Activated naive CD8-positive, alpha-beta T cell treated with anti-CD3 and anti-CD28 coated beads for 36 hours (primary cell): ENCODE results near the gene CD226. TPM values are rescaled to one million over a fixed set of nuclear protein-coding genes. Genes with fewer than 3 reads are reported as not detected.

ENCODE experiments used
- DNase-seq: peaks from one replicate; pipeline ENCODE4 v3.0.0; 2021
- H3K27ac Mint-ChIP-seq: one replicate; pipeline ENCODE4 v1.8.0; 2022; ENCODE audit warnings: mild to moderate bottlenecking, moderate library complexity, mixed read lengths
- H3K27me3 Mint-ChIP-seq: one replicate; pipeline ENCODE4 v1.8.0; 2022; ENCODE audit warnings: mild to moderate bottlenecking, mixed read lengths
- H3K36me3 Mint-ChIP-seq: one replicate; pipeline ENCODE4 v1.8.0; 2021; ENCODE audit warnings: mild to moderate bottlenecking, mixed read lengths
- H3K4me1 Mint-ChIP-seq: one replicate; pipeline ENCODE4 v1.8.0; 2021; ENCODE audit warnings: mixed read lengths
- H3K4me3 Mint-ChIP-seq: one replicate; pipeline ENCODE4 v1.8.0; 2022; ENCODE audit warnings: mild to moderate bottlenecking, moderate library complexity, mixed read lengths
- H3K9me3 Mint-ChIP-seq: one replicate; pipeline ENCODE4 v1.8.0; 2022; ENCODE audit warnings: mixed read lengths
- total RNA-seq, 2 experiments: library from RNA; stranded (reverse); gene quantifications; one replicate each; pipeline ENCODE4 v1.2.3, GENCODE V29; 2021

CD226 gene
- total RNA-seq, 2 experiments from 2014 or later, result 57.2 to 57.7 TPM

DNA sequence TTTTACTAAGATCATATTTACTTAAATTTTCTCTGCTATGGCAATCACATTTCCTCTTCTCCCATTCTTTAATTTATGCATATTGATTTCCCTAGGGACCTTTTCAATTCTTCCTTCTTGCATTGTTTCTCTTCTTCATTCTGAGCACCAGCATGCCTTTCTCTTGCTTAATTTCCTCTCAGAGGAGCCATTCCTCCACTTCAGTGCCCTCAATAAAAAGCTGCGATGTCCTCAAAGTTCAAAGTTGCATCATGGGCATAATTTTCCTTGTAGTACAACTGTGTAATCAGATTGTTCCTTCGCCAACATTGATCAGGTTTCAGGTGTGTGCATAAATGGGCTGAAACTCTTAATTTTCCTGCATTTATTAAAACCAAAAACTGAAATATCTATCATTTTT, 21.8 kb upstream of the CD226 start:
- Mint-ChIP-seq H3K27me3 (no peaks in the 10 kb centered on the region), H3K4me3 (no peak overlapping the region)

DNA sequence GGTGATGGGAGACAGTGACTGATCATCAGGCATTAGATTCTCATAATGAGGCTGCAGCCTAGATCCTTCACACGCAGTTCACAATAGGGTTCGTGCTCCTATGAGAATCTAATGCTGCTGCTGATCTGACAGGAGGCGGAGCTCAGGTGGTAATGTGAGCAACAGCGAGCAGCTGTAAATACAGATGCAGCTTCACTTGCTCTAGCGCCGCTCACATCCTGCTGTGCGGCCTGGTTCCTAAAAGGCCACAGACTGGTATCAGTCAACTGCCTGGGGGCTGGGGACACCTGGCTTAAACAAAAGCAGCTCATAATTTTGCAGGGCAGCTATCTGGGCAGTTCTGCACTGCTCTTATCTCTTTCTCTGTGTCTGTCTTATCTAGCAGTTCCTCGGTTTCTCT, 20.4 kb upstream of the CD226 start:
- Mint-ChIP-seq H3K4me1 (peaks cover 19% of the 10 kb centered on the region), H3K36me3 (peaks cover 10% of the 10 kb centered on the region), H3K27ac (no peak overlapping the region), H3K9me3 (peaks cover 11% of the 10 kb centered on the region), H3K27me3 (no peaks in the 10 kb centered on the region), H3K4me3 (no peak overlapping the region)
- DNase-seq, result peak; percentile 32

More for the DNA sequence above, 21.8 kb upstream of the CD226 start:
- peaks cover 19% of the 10 kb centered on the region for H3K4me1 Mint-ChIP-seq
- peaks cover 8% of the 10 kb centered on the region for H3K36me3 Mint-ChIP-seq
- DNase-seq, result no peak
- H3K9me3 Mint-ChIP-seq, result peaks cover 12% of the 10 kb centered on the region
- H3K27ac Mint-ChIP-seq, result no peak overlapping the region

DNA sequence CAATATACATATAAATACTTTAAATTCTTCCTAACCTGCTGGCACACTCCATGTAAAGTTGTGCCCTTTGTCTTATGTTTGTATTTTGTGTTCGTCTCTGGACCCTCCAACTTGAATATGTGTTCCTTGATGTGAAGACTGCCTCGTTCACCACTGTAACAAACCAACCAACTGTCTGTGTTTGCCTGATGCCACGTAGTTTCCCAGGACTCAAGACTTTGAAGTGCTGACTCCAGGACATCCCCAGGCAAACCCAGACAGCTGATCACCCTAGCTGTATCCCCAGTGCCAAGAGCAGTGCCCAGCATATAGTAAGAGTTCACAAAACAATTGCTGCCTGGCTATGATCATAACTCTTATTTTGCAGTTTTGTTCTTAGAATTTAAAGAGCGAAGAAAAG, 15.5 kb upstream of the CD226 start:
- H3K4me1 Mint-ChIP-seq, result peaks cover 26% of the 10 kb centered on the region
- peaks cover 7% of the 10 kb centered on the region for H3K36me3 Mint-ChIP-seq
- DNase-seq, result no peak
- peaks cover 3% of the 10 kb centered on the region for H3K9me3 Mint-ChIP-seq
- no peaks in the 10 kb centered on the region for H3K27me3 Mint-ChIP-seq
- H3K27ac Mint-ChIP-seq, result no peak overlapping the region
- no peak overlapping the region for H3K4me3 Mint-ChIP-seq

DNA sequence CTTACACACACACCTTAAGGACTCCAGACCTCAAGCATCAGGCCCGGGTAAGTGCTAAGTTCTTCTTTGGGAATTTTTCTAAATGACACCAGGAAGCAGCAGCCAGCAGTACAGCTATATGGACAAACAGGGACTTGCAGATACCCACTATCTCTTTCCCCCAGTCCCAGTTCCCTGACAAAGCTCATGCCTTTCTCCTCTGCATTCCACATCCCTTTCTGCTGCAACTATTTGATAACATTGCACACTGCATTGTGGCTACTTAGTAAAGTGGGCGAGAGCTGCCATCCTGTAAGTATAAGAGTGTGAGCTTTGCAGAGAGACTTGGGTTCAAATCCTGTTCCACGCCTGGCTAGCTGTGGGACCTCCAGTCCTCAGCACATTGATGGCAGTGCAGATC, 14.0 kb upstream of the CD226 start:
- Mint-ChIP-seq H3K27ac (no peak overlapping the region), H3K9me3 (peaks cover 3% of the 10 kb centered on the region), H3K4me3 (no peak overlapping the region), H3K4me1 (peaks cover 12% of the 10 kb centered on the region), H3K27me3 (no peaks in the 10 kb centered on the region), H3K36me3 (peaks cover 10% of the 10 kb centered on the region)
- DNase-seq, result no peak

- peaks cover 21% of the 10 kb centered on the region for H3K4me1 Mint-ChIP-seq
- H3K27ac Mint-ChIP-seq, result peak overlapping the region; percentile 77
- peaks cover 12% of the 10 kb centered on the region for H3K36me3 Mint-ChIP-seq
- no peaks in the 10 kb centered on the region for H3K27me3 Mint-ChIP-seq
- H3K4me3 Mint-ChIP-seq, result peak overlapping the region; percentile 8
- no peaks in the 10 kb centered on the region for H3K9me3 Mint-ChIP-seq
- DNase-seq, result peak; percentile 34
Measured at GRCh38 chr18:69958422-69958821, 10.7 kb upstream of the CD226 start.

- peaks cover 2% of the 10 kb centered on the region for H3K9me3 Mint-ChIP-seq
- H3K27ac Mint-ChIP-seq, result peak overlapping the region; percentile 77
- DNase-seq, result no peak
- no peak overlapping the region for H3K4me3 Mint-ChIP-seq
- H3K27me3 Mint-ChIP-seq, result no peaks in the 10 kb centered on the region
- H3K4me1 Mint-ChIP-seq, result peaks cover 21% of the 10 kb centered on the region
- peaks cover 16% of the 10 kb centered on the region for H3K36me3 Mint-ChIP-seq
Measured at GRCh38 chr18:69957747-69958146, 10.1 kb upstream of the CD226 start.

GRCh38 chr18:69956665-69957620, 9.3 kb upstream of the CD226 start:
- H3K36me3 Mint-ChIP-seq, result peaks cover 18% of the 10 kb centered on the region
- no peaks in the 10 kb centered on the region for H3K27me3 Mint-ChIP-seq
- H3K9me3 Mint-ChIP-seq, result peaks cover 4% of the 10 kb centered on the region
- no peak overlapping the region for H3K4me3 Mint-ChIP-seq
- H3K27ac Mint-ChIP-seq, result no peak overlapping the region
- DNase-seq, result no peak
- H3K4me1 Mint-ChIP-seq, result peaks cover 21% of the 10 kb centered on the region

DNA sequence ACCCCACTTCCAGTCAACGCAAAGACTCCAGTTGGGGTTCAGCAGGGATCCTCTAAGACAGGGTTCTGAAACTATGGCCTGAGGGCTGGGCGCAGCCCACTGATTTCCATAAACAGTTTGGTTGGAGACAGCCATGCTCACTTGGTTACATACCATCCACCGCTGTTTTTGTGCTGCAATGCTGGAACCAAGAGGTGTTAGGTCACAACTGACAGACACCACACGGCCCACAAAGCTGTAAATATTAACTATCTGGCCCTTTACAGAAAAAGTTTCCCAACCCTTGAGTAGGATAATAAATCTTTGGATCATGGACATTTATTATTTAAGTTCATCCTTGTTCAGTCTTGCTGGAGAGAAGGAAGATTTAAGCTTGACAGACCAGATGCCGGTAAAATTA, 8.4 kb upstream of the CD226 start:
- H3K27me3 Mint-ChIP-seq, result no peaks in the 10 kb centered on the region
- no peak overlapping the region for H3K4me3 Mint-ChIP-seq
- peaks cover 9% of the 10 kb centered on the region for H3K9me3 Mint-ChIP-seq
- H3K36me3 Mint-ChIP-seq, result peaks cover 25% of the 10 kb centered on the region
- no peak overlapping the region for H3K27ac Mint-ChIP-seq
- DNase-seq, result no peak
- H3K4me1 Mint-ChIP-seq, result peaks cover 26% of the 10 kb centered on the region

DNA sequence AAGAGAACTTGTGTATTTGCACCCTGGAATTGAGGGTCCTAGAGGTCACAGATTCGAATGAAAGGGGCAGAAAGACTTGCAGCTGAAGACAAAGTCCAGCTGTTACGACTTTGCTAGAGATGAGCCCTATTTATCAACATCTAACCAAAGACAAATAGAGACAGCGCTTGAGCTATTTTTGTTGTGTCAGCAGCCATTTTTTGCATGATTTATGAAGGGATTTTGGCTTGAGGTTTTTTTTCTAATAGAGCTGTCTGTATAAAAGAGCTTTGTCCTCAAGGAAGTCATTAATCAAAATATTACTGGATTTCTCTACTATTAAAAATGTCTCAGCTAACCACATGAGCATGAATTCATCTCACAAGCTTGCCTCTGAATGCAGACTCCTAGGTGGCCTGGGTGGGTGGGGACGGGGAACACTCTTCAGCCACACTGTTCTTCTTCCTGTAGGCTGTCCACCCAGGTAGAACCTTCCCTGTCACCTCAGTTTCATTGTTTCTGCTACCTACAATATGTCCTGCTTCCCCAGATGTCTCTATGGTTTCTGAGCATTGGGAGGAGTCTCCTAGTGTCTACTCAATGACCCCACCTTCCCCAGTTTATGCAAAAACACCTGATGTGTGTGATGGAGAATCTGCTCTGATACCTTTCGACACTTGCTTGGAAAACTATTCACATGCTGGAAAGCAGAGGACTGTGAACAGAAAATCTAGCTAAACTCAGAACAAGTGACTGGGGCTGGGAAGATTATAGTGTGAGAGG, 7.2 kb upstream of the CD226 start:
- H3K4me3 Mint-ChIP-seq, result no peak overlapping the region
- H3K9me3 Mint-ChIP-seq, result peaks cover 9% of the 10 kb centered on the region
- H3K27ac Mint-ChIP-seq, result peak overlapping the region; percentile 51
- peaks cover 25% of the 10 kb centered on the region for H3K36me3 Mint-ChIP-seq
- no peaks in the 10 kb centered on the region for H3K27me3 Mint-ChIP-seq
- H3K4me1 Mint-ChIP-seq, result peaks cover 26% of the 10 kb centered on the region
- DNase-seq, result no peak

DNA sequence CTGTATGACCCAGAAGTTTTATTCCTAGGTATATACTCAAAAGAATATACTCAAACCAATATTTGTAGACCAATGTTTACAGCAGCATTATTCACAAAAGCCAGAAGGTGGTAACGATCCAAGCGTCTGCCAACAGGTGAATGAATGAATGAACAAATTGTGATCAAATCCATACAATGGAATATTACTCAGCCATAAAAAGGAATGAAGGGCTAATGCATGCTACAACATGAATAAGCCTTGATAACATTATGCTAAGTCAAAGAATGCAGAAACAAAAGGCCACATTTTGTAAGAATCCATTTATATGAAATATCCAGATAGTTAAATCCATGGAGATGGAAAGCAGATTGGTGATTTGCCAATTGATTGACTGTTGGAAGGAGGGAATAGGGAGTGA, 5.5 kb upstream of the CD226 start:
- H3K27ac Mint-ChIP-seq, result no peak overlapping the region
- no peak for DNase-seq
- peaks cover 15% of the 10 kb centered on the region for H3K4me1 Mint-ChIP-seq
- peaks cover 22% of the 10 kb centered on the region for H3K36me3 Mint-ChIP-seq
- H3K9me3 Mint-ChIP-seq, result peaks cover 9% of the 10 kb centered on the region
- H3K4me3 Mint-ChIP-seq, result no peak overlapping the region
- H3K27me3 Mint-ChIP-seq, result no peaks in the 10 kb centered on the region

GRCh38 chr18:69951182-69951581, 3.5 kb upstream of the CD226 start:
- Mint-ChIP-seq H3K4me3 (no peak overlapping the region), H3K9me3 (peaks cover 9% of the 10 kb centered on the region), H3K4me1 (peaks cover 26% of the 10 kb centered on the region), H3K27me3 (no peaks in the 10 kb centered on the region), H3K27ac (peak overlapping the region; percentile 39), H3K36me3 (peaks cover 29% of the 10 kb centered on the region)
- DNase-seq, result no peak

- H3K27ac Mint-ChIP-seq, result no peak overlapping the region
- H3K4me1 Mint-ChIP-seq, result peaks cover 32% of the 10 kb centered on the region
- no peak for DNase-seq
- no peaks in the 10 kb centered on the region for H3K27me3 Mint-ChIP-seq
- H3K9me3 Mint-ChIP-seq, result peaks cover 15% of the 10 kb centered on the region
- H3K36me3 Mint-ChIP-seq, result peaks cover 43% of the 10 kb centered on the region
- H3K4me3 Mint-ChIP-seq, result no peak overlapping the region
Measured at GRCh38 chr18:69949538-69949936, 1.9 kb upstream of the CD226 start.

DNA sequence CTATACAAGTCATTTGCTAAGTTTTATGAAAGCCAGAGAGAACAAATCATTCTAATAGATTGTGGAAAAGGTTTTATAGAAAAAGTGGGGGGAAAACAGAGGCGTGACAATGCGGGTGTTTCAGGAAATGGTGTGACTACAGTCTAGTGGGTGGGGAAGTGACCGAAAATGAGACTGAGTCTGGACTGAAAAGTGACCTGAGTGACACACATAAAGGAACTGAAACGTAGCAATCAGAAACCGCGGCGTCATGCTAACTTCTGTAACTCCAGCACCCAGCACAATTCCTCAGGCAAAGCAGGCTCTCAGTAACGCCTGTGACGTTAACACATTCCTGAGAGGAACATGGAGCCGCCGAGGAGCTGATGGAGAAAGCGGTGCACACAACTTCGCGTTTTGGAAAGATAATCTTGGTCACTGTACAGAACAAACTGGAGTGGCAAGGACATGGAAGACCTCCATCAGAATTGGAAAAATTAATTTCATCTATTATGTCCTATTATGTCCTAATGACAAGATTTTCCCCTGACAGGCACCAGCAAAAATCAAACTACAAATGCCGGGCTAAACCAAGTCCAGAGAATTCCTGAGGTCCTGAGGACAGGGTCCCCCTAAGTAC, 1.4 kb upstream of the CD226 start:
- DNase-seq, result peak; percentile 56
- H3K27me3 Mint-ChIP-seq, result no peaks in the 10 kb centered on the region
- H3K27ac Mint-ChIP-seq, result no peak overlapping the region
- no peak overlapping the region for H3K4me3 Mint-ChIP-seq
- H3K36me3 Mint-ChIP-seq, result peaks cover 47% of the 10 kb centered on the region
- peaks cover 33% of the 10 kb centered on the region for H3K4me1 Mint-ChIP-seq
- H3K9me3 Mint-ChIP-seq, result peaks cover 15% of the 10 kb centered on the region

GRCh38 chr18:69948256-69948655, 583 bp upstream of the CD226 start:
- no peak for DNase-seq
- H3K4me3 Mint-ChIP-seq, result no peak overlapping the region
- no peaks in the 10 kb centered on the region for H3K27me3 Mint-ChIP-seq
- H3K4me1 Mint-ChIP-seq, result peaks cover 38% of the 10 kb centered on the region
- peaks cover 51% of the 10 kb centered on the region for H3K36me3 Mint-ChIP-seq
- no peak overlapping the region for H3K27ac Mint-ChIP-seq
- H3K9me3 Mint-ChIP-seq, result peaks cover 14% of the 10 kb centered on the region

- Mint-ChIP-seq H3K4me1 (peaks cover 50% of the 10 kb centered on the region), H3K9me3 (peaks cover 21% of the 10 kb centered on the region), H3K36me3 (peaks cover 58% of the 10 kb centered on the region), H3K27me3 (no peaks in the 10 kb centered on the region), H3K4me3 (no peak overlapping the region), H3K27ac (no peak overlapping the region)
- no peak for DNase-seq
Measured at GRCh38 chr18:69946608-69947155, 991 bp downstream of the CD226 start.
